Measurements from ENCODE around the gene LATS2.
A peak's percentile ranks its signal among the peaks of the same experiment; 100 is the strongest.

The LATS2 gene

DNA sequence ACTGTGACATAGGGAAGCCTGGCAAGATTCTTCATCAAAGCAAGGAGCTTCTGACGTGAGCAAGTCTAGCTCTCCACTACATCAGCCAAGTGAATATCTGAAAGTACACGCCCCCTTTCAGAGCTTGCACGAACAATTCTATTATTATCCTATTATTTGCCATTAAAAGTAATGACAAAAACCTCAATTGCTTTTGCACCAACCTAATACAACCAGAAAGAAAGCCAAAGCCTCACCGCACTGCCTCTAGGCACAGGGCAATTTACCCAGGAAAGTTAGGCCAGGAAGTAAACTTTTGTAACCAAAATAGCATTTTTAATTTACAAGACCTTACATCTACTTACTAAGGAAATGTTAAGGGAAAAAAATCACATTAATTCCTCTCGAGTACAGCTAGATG, 41.2 kb downstream of the LATS2 start:
- H3K4me3 ChIP-seq (ENCODE audit: low read length), result no peak overlapping the region
- DNase-seq (ENCODE audit: low read depth), result no peak
- TF ChIP-seq, protein P1, sequence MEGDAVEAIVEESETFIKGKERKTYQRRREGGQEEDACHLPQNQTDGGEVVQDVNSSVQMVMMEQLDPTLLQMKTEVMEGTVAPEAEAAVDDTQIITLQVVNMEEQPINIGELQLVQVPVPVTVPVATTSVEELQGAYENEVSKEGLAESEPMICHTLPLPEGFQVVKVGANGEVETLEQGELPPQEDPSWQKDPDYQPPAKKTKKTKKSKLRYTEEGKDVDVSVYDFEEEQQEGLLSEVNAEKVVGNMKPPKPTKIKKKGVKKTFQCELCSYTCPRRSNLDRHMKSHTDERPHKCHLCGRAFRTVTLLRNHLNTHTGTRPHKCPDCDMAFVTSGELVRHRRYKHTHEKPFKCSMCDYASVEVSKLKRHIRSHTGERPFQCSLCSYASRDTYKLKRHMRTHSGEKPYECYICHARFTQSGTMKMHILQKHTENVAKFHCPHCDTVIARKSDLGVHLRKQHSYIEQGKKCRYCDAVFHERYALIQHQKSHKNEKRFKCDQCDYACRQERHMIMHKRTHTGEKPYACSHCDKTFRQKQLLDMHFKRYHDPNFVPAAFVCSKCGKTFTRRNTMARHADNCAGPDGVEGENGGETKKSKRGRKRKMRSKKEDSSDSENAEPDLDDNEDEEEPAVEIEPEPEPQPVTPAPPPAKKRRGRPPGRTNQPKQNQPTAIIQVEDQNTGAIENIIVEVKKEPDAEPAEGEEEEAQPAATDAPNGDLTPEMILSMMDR (conservative IDR thresholded peaks at IDR 0.05; ENCODE audit: low read length), result no peak

DNA sequence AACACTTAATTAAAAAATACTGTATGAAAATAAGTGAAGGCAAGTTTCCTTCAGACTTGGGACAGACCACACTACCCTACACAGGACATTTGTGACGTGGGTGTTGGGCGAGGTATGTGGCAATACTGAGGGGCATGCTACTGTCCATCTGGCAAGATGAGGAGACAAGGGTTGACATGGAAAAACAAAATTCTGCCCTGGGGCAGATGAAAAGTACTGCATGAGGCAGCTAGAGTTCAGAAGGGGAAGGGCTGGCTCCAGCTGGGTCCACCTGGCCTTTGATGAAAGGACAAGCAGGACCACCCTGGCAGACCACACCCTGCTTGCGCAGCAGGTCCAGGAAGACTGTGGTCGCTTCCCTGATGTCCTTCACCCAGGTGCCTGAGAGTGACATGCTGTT, 43.2 kb downstream of the LATS2 start:
- DNase-seq (ENCODE audit: low read depth), result no peak
- TF ChIP-seq, protein P1 (conservative IDR thresholded peaks at IDR 0.05; ENCODE audit: low read length), result no peak
- H3K4me3 ChIP-seq (ENCODE audit: low read length), result no peak overlapping the region

DNA sequence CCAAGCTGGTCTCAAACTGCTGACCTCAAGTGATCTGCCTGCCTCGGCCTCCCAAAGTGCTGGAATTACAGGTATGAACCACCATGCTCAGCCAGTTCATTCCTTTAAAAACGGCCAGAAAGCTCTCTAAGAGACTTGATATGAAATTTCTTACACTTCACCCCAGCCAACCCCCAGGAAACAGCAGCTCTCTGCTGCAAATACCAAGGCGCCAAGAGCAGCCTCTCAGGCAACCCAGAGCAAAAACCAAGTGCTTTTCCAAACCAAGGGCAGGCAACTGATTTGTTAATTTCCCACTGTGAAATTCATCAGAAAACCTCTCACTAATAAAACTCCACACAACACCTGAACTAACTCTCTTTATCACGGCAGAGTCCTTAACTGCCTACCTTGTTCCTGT, 44.9 kb downstream of the LATS2 start:
- TF ChIP-seq, protein P1 (conservative IDR thresholded peaks at IDR 0.05; ENCODE audit: low read length), result no peak
- H3K4me3 ChIP-seq (ENCODE audit: low read length), result no peak overlapping the region
- no peak for DNase-seq (ENCODE audit: low read depth)

DNA sequence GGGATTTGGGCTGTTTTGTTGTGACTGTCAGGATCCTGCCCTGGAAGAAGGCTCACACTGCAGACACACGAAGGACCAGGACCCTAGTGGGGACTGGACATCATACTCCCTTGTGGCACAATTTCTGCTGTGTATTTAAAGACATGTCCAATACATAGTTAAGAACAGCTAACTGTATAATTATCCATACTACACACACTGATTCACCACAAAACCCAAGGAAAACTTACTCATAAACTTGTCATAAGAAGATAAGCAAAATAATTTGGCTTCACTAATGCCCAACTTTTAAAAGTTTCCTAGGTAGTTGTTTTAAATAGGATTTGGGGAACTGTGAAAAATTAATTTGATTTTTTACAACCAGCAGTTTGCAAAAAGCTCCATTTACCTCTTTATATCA, 46.1 kb downstream of the LATS2 start:
- TF ChIP-seq, protein P1 (conservative IDR thresholded peaks at IDR 0.05; ENCODE audit: low read length), result no peak
- no peak for DNase-seq (ENCODE audit: low read depth)
- no peak overlapping the region for H3K4me3 ChIP-seq (ENCODE audit: low read length)

DNA sequence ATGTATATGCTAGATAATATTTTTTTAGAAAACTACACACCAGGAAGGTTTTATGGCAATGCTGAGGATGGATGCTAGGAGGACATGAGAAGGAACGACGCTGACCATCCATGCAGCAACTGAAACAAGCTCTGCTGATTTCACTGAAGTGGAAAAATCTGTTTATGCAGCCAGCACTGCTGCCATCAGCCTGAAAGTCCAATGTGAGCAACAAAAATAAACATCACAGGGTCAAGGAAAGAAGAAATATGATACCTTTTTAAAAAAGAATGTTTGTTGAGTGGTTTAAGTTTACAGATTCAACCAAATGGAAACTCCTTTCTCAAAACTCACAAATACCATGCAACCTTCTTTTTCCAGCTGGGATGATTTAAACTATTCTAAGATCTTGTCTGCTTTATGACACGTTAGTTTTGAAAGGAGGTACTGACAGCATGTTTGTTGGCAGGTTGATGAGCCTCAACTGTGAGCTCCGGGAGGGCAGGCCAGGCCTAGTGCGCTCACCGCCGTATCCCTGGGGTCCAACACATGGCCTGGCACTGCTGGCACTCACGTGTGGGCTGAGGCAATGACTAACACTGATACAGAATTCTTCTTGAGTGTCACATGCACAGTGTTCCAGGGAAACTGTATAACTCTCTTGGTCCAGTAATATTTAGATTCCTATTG, 46.8 kb downstream of the LATS2 start:
- TF ChIP-seq, protein P1 (conservative IDR thresholded peaks at IDR 0.05; ENCODE audit: low read length), result no peak
- H3K4me3 ChIP-seq (ENCODE audit: low read length), result no peak overlapping the region
- DNase-seq (ENCODE audit: low read depth), result peak; percentile 84

DNA sequence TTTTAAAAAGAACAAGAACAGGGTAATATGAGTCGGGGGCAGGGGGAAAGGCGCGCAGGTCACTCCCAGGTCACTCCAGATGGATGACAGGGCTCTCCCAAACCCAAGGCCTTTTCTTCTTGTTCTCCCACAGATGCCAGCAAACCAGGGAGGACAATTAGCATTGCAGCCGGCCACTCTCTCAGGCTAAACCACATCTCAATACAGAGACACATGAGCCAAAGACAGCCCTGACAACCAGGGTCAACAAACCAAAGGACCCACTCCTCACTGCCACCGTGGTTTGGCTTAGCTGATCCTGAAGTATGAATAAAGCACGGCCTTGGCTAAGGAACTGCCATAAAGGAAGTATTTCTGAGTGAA, 47.3 kb downstream of the LATS2 start:
- no peak for DNase-seq (ENCODE audit: low read depth)
- no peak overlapping the region for H3K4me3 ChIP-seq (ENCODE audit: low read length)
- TF ChIP-seq, protein P1 (conservative IDR thresholded peaks at IDR 0.05; ENCODE audit: low read length), result no peak

DNA sequence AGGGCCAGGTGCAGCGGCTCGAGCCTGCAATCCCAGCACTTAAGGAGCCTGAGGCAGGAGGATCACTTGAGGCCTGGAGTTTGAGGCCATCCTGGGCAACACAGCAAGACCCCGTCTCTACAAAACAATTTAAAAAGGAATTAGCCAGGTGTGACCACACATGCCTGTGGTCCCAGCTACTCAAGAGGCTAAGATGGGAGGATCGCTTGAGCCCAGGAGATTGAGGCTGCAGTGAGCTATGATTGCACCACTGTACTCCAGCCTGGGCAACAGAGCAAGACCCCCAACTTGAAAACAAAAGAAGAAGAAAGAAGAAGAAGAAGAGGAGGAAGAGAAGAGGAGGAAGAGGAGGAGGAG, 47.7 kb downstream of the LATS2 start:
- TF ChIP-seq, protein P1 (conservative IDR thresholded peaks at IDR 0.05; ENCODE audit: low read length), result no peak
- DNase-seq (ENCODE audit: low read depth), result no peak
- no peak overlapping the region for H3K4me3 ChIP-seq (ENCODE audit: low read length)
